GM12874 (cell line): ENCODE data around the gene WWP2.

ENCODE experiments used
- TF ChIP-seq, protein P1 (sequence below): IDR thresholded peaks from 2 replicates; pipeline ENCODE4 v1.5.1; 2011; ENCODE audit warnings: low read depth, mild to moderate bottlenecking, control low read depth, low read length, moderate library complexity; ENCODE audit not compliant: insufficient read depth

The WWP2 gene

DNA sequence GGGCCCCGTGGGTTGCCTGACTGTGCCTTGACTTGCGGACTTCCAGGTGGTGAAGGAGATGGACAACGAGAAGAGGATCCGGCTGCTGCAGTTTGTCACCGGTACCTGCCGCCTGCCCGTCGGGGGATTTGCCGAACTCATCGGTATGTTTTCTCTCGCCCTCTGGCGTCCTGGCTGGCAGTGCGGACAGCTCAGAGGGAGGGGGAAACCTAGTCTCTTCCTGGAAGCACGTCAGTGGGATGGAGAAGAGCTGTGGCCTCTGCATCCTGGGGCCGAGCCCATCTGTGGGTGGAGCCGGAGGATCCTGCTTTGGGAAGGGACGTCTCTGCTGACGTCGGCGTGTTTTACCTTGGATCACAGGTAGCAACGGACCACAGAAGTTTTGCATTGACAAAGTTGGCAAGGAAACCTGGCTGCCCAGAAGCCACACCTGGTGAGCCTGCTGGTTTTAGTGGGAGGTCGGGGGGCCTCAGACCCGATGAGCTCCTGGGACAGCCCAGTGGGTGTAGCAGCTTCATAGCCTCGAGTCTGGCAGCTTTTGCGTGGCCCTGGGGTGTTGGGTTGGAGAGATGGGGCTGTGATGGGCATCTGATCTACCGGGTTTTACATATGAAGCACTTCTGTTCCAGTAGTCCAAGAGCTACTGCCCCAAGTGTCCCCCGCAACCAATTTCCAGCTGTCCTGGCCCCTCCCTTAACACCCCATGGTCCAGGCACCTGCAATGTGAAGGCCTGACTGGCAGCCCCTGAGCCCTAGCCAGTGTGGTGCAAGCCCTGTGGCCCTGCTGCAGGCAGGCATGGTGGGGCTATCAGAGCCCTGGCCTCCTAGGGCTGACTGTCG, 177.1 kb downstream of the WWP2 start:
- TF ChIP-seq, protein P1, sequence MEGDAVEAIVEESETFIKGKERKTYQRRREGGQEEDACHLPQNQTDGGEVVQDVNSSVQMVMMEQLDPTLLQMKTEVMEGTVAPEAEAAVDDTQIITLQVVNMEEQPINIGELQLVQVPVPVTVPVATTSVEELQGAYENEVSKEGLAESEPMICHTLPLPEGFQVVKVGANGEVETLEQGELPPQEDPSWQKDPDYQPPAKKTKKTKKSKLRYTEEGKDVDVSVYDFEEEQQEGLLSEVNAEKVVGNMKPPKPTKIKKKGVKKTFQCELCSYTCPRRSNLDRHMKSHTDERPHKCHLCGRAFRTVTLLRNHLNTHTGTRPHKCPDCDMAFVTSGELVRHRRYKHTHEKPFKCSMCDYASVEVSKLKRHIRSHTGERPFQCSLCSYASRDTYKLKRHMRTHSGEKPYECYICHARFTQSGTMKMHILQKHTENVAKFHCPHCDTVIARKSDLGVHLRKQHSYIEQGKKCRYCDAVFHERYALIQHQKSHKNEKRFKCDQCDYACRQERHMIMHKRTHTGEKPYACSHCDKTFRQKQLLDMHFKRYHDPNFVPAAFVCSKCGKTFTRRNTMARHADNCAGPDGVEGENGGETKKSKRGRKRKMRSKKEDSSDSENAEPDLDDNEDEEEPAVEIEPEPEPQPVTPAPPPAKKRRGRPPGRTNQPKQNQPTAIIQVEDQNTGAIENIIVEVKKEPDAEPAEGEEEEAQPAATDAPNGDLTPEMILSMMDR: no peak

GRCh38 chr16:69939821-69940585, 177.9 kb downstream of the WWP2 start:
- TF ChIP-seq, protein P1: no peak

DNA sequence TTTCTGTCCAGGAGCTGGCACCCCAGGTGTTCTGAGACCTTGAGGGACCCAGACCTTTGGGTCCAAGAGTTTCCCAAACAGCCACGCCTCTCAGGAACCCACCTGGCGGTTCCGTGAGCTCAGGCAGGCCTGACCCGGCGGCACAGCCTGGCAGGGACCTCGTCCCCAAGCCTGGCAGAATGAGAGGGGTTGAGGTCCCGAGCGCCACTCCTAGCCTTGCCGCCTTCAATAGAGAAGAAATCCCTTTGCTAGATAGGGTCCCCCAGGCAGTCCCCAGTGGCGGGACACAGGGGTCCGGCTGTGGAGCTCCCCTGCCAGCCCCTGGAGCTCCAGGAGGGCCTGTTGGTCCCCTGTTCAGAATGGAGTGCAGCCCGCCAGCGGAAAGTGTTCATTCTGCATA, 178.5 kb downstream of the WWP2 start:
- TF ChIP-seq, protein P1: no peak

DNA sequence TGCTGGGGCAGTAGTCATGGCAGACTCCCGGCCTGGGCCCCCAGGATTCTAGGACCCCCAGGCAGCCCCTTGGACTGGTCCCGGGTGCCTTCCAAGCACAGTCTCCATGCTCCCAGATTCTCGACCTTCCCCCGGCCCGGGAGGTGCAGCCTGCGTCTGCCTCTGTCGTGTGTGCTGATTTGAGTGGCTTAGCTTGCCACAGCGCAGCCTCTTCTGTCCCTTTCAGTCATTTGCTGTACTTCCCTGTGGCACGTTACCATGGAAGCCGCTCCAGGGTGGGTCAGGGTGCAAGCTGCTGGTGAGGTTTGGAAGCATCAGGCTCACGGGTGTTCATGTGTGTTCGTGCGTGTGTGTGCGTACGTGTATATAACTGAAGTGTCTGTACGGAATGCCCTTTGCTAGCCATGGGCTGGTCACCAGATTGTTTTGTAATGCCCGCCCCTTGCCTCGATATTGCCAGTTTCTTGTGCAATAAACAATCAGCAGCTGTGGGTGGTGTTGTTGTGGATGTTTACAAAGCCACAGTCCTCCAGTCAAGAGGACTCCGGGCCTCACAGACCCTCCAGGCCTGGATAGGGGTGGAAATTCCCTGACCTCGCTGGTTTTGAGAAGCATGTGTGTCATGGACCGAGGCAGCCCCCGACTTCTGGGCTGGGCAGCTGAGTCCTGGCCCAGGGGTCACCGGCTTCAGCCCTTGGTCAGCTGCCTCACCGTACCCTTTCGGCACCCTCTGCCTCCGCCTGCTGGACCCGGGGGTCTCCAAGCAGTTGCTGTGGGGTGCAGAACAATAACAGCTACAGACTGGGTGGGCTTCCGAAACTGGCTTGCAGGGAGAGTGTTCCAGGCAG, 179.3 kb downstream of the WWP2 start:
- TF ChIP-seq, protein P1: no peak

- TF ChIP-seq, protein P1: no peak
Observed at GRCh38 chr16:69942099-69942491, 180.0 kb downstream of the WWP2 start.

DNA sequence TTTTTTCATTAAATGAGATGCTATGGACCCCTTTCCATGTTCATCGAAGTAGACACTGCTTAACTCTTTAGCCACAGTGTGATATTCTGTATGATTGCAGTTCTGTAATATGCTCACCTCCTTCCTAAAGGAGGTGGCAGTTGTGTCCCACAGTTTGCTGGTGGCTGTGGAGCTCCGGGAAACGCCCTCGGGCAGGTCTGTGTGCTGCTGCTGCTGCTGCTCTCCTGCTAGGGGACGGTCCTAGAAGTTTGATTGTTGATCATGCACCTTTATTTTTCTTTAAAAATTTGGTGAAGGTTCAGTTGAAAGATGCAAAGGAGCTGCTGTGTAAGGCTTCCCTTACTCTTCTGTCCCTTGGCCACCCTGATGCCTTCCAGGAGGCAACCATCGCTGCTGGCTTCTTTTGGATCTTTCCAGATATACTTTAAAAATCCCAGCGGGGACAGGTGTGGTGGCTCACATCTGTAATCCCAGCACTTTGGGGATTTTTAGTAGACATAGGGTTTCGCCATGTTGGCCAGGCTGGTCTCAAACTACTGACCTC, 180.6 kb downstream of the WWP2 start:
- TF ChIP-seq, protein P1: no peak
